Adrenal gland (tissue), 5 donors: ENCODE data around the gene KRTAP10-3.

Experiments
- POLR2A ChIP-seq, 2 donors: fragments of 450-650 bp; IDR thresholded peaks; one replicate each; pipeline ENCODE4 v1.6.1; 2017; ENCODE audit warnings: antibody characterized with exemption in 2 of 2, mild to moderate bottlenecking in 2 of 2, moderate library complexity in 1 of 2
- TF ChIP-seq, protein P1 (sequence below), 6 experiments: fragments of 450-650 bp in 4 of 6; fragments of 200-600 bp in 2 of 6; sonication (generic) in 1 of 6; IDR thresholded peaks; 1 replicate in 5 of 6; 2 replicates in 1 of 6; pipeline versions ENCODE4 v1.5.1 to v1.8.0; 2016 to 2021; ENCODE audit warnings: antibody characterized with exemption in 6 of 6, mild to moderate bottlenecking in 2 of 6, moderate library complexity in 1 of 6
- donor health status: DM: no; HTN: no; CAD: no.

DNA sequence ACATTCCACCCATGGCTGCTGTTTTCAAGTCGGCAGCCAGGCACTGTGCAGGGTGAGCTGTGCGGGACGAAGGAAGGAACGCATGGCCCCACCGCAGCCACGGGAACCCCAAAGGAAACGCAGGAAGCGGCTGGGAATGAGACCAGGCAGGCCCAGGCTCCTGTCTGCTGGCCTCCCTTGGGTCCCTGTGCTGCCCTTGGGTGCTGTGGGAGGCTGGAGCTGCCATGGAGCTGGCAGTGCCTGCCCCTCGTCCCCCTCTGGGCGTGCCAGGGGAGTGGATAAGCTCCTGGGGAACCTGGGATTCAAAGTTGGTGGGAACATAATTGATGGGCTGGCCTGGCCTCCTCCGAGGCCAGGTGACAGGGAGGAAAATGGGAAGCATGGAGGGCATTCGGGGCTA, 9.7 kb upstream of the KRTAP10-3 start:
- no peak for TF ChIP-seq POLR2A (IDR thresholded peaks at IDR 0.05)
- TF ChIP-seq, protein P1, sequence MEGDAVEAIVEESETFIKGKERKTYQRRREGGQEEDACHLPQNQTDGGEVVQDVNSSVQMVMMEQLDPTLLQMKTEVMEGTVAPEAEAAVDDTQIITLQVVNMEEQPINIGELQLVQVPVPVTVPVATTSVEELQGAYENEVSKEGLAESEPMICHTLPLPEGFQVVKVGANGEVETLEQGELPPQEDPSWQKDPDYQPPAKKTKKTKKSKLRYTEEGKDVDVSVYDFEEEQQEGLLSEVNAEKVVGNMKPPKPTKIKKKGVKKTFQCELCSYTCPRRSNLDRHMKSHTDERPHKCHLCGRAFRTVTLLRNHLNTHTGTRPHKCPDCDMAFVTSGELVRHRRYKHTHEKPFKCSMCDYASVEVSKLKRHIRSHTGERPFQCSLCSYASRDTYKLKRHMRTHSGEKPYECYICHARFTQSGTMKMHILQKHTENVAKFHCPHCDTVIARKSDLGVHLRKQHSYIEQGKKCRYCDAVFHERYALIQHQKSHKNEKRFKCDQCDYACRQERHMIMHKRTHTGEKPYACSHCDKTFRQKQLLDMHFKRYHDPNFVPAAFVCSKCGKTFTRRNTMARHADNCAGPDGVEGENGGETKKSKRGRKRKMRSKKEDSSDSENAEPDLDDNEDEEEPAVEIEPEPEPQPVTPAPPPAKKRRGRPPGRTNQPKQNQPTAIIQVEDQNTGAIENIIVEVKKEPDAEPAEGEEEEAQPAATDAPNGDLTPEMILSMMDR (IDR thresholded peaks at IDR 0.05), result no peak
